Fibroblast of pulmonary artery (primary cell): ENCODE measurements around the gene HHAT.

ENCODE experiments used
- DNase-seq: peaks from one replicate; pipeline ENCODE4 v3.0.0-alpha.2; 2010; ENCODE audit warnings: low read depth
- H3K4me3 ChIP-seq: replicated peaks from 2 replicates; pipeline ENCODE4 v1.5.1; 2011; ENCODE audit warnings: low read depth, mild to moderate bottlenecking, control low read depth, low read length, moderate library complexity
- TF ChIP-seq, protein P1 (sequence below): IDR thresholded peaks from 2 replicates; pipeline ENCODE4 v1.5.1; 2011; ENCODE audit warnings: mild to moderate bottlenecking, control low read depth, low read length, inconsistent platforms; ENCODE audit errors: missing control alignments

The HHAT gene

DNA sequence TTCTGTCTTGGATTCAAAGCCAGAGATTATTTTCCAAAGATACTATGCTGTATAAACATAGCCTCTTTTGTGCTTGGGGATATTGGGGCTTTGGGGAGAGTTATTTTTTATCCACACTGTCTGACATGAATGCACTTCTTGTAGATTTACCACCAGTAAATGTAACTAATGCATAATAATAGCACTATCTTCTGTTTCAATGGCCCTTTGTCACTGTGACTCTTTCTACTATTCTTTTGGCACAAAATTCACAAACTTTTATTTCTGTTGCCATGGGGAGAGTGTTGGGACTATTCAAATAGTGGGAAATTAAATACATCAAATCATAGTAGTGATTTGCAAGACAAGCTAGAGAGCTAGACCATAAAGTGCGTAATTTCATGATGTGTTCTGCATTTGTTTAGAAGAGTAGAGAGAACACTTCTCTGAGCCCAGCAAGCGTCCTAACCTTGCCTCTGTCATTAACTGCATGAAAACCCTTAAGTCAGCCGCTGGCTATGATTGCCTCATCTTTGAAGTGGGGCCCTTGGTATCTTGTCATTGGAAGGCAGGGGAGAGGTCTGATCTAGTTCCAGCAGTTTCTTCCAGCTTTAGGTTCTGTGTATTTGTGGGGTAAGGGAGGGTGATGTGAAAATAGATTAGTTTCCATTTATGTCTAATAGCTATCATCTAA lies 154.4 kb downstream of the HHAT start:
- H3K4me3 ChIP-seq = no peak overlapping the region
- TF ChIP-seq, protein P1, sequence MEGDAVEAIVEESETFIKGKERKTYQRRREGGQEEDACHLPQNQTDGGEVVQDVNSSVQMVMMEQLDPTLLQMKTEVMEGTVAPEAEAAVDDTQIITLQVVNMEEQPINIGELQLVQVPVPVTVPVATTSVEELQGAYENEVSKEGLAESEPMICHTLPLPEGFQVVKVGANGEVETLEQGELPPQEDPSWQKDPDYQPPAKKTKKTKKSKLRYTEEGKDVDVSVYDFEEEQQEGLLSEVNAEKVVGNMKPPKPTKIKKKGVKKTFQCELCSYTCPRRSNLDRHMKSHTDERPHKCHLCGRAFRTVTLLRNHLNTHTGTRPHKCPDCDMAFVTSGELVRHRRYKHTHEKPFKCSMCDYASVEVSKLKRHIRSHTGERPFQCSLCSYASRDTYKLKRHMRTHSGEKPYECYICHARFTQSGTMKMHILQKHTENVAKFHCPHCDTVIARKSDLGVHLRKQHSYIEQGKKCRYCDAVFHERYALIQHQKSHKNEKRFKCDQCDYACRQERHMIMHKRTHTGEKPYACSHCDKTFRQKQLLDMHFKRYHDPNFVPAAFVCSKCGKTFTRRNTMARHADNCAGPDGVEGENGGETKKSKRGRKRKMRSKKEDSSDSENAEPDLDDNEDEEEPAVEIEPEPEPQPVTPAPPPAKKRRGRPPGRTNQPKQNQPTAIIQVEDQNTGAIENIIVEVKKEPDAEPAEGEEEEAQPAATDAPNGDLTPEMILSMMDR = no peak
- no peak for DNase-seq

DNA sequence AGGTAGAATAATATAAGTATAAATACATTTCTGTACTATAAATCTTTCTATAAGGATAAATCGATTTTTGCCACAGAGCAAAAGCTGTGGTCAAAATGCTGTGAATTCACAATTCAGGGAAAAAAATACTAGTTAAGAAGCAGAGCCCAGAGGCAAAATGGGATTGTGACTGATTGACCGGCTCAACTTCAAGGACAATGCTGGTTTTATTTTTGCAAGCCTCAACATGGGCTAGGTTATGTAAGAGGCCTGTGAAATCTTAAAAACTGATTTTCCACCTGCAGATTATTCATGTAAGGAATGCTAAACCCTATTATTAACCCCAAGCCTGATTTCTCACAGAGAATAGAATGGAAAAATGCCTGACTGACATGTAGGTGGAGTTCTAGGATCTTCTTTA lies 155.1 kb downstream of the HHAT start:
- TF ChIP-seq, protein P1 = no peak
- H3K4me3 ChIP-seq = no peak overlapping the region
- DNase-seq = no peak

DNA sequence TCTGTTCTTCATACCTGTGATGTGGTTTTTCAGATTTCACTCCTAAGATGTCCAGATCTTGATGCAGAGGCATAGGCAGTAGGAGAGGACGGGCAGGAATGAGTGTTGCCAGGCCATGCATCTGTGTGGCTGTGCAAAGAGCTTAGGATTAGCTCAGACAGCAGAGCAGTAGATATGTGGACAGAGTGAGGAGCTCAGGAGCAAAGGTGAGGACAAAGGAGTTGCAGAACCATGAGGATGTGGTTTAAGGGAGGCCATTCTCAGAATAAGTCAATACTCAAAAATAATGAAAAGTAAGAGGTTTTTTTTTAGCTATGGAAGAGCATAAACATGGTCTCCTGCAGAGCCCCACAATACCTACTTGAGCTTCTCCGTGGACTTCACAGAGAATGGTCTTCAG lies 158.3 kb downstream of the HHAT start:
- TF ChIP-seq, protein P1 = no peak

DNA sequence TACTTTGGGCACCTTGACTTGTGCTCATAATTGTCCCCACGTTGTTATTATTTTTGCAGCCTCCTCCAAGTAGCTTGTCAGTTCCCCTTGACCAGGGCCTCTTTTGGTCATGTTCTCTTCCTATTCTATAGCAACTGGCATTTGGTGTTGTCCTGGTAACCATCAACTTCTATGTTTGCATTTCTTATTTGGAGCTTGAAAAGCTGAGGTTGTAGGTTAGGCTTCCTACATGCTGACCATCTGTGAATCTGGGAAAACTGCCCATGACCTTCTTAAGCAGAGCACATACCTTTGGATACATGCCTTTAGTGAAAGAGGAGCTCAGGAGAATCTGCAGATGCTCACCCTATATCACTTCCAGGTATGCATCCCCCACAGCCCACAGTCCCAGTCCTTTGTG lies 160.8 kb downstream of the HHAT start:
- DNase-seq = no peak
- TF ChIP-seq, protein P1 = no peak
- H3K4me3 ChIP-seq = no peak overlapping the region

More for the DNA sequence above, 158.3 kb downstream of the HHAT start:
- H3K4me3 ChIP-seq = no peak overlapping the region
- no peak for DNase-seq

DNA sequence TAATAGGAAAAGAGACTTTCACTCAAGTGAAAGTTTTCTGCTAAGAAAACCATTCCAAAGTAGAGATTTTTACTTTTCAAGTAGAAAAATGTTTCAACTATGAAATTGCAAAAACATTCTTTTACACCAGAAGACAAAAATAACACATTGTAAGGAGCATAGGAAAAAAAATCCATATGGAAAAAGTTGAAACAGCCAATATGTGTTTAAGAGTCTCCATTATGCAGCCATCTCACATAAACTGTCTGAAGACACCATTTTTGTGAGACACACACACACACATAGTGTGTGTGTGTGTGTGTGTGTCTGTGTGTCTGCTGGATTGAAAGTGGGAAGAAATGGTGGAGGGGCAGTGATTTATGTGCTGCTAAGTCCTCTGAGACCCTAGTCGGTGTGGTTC lies 162.1 kb downstream of the HHAT start:
- DNase-seq = no peak
- H3K4me3 ChIP-seq = no peak overlapping the region
- TF ChIP-seq, protein P1 = no peak

DNA sequence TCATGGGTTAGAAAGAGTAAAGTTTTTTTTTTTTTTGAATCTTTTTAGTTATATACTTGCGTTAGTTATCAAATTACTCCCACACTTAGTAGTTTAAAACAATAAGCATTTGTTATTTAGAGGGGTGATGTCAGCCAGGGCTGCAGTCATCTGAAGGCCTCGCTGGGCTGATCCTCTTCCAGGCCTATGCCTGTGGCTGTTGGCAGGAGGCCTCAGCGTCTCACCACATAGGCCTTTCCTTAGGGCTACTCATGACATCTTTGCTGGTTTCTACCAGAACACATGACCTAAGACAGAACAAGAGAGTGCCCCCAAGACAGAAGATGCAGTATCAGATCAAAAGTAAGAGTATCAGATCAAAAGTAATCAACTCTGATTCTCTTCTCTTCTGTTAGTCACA lies 167.4 kb downstream of the HHAT start:
- TF ChIP-seq, protein P1 = no peak
- no peak overlapping the region for H3K4me3 ChIP-seq
- peak; percentile 10 for DNase-seq

DNA sequence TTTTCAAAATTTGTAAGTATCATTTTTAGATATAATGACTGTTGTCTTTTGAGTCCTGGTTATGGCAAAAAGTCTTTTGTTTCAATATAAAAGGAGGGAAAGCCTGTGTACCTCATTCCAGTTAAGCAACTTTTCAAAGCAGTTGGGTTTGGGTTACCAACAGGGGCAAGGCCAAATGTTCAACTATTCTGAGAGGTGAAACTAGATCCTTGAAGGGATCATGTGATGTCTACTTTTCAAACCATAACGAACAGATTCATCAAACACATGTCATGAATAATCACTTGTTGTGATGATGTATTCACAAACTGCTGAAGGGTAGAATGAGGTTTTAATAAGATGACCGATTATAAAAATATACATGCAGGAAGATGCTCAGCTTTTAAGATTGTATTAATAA lies 171.3 kb downstream of the HHAT start:
- no peak overlapping the region for H3K4me3 ChIP-seq
- DNase-seq = no peak
- TF ChIP-seq, protein P1 = no peak
